K562 (cell line): Measurements from ENCODE around the gene IL20. TPM values are rescaled to one million over a fixed set of nuclear protein-coding genes. Genes with fewer than 3 reads are reported as not detected.

Experiments used
- ATAC-seq: fragments of 200-7000 bp; cut with Tn5 transposase; 3 replicates; pipeline ENCODE4 v1.9.1; 2020; ENCODE audit warnings: moderate library complexity
- BruUV-seq: library from RNA; stranded (reverse); fragments of 400-500 nt; replicated peaks from 2 replicates; lab custom pipeline; 2021; lab: Mats Ljungman, UMichigan
- CTCF ChIA-PET: fragments of 300-600 bp; formaldehyde crosslinking; extraction: SDS; loops from one replicate; lab custom pipeline; 2021; ENCODE audit warnings: low intra/inter-chr PET ratio; lab: Yijun Ruan, JAX
- POLR2A ChIA-PET: fragments of 300-600, 350-650 bp; sonication (Branson Sonifier 250); formaldehyde crosslinking; extraction: SDS; loops from one replicate; lab custom pipeline; 2021; ENCODE audit warnings: antibody characterized with exemption, inconsistent platforms; lab: Yijun Ruan, JAX
- DNase-seq, 4 experiments: peaks; one replicate each; pipeline versions ENCODE4 v3.0.0 to v3.0.0-alpha.2; 2011 to 2018; ENCODE audit warnings: low spot score in 3 of 4, mixed read lengths in 3 of 4; ENCODE audit errors: extremely low read depth in 1 of 4
- FAIRE-seq: peaks from 2 replicates; lab custom pipeline; 2011; peaks lifted over from hg19 to GRCh38; lab: Jason Lieb, UNC
- H2AFZ ChIP-seq: 2 replicates; pipeline ENCODE4 v1.6.0; 2011; ENCODE audit warnings: low read depth, low read length, control low read depth, inconsistent platforms
- H3K27ac ChIP-seq: fragments of 200-600 bp; 3 replicates; pipeline ENCODE4 v1.8.0; 2011; ENCODE audit warnings: low read depth, mild to moderate bottlenecking, control low read depth, inconsistent platforms, low read length, moderate library complexity, mixed read lengths; ENCODE audit errors: extremely low read depth
- H3K27me3 ChIP-seq, 2 experiments: fragments of 300-600 bp in 1 of 2; 2 replicates in 1 of 2; 3 replicates in 1 of 2; pipeline versions ENCODE4 v1.6.0 to v1.8.0; 2011; ENCODE audit warnings: inconsistent platforms in 2 of 2, low read length in 2 of 2, mild to moderate bottlenecking in 1 of 2, mixed read lengths in 1 of 2, moderate library complexity in 1 of 2; ENCODE audit not compliant: control insufficient read depth in 2 of 2, insufficient read depth in 2 of 2
- H3K36me3 ChIP-seq: fragments of 300-600 bp; 3 replicates; pipeline ENCODE4 v1.8.0; 2011; ENCODE audit warnings: mild to moderate bottlenecking, low read length, inconsistent platforms; ENCODE audit not compliant: control insufficient read depth, insufficient read depth
- H3K4me1 ChIP-seq, 2 experiments: fragments of 200-600 bp in 1 of 2; replicated peaks in 1 of 2; 2 replicates in 1 of 2; 3 replicates in 1 of 2; pipeline versions ENCODE4 v1.5.1 to v1.8.0; 2011; ENCODE audit warnings: inconsistent platforms in 2 of 2, low read length in 2 of 2, mild to moderate bottlenecking in 1 of 2, mixed read lengths in 1 of 2, moderate library complexity in 1 of 2; ENCODE audit not compliant: control insufficient read depth in 2 of 2, insufficient read depth in 2 of 2
- H3K4me2 ChIP-seq: 2 replicates; pipeline ENCODE4 v1.6.1; 2011; ENCODE audit warnings: low read length, control low read depth, inconsistent platforms, mixed read lengths; ENCODE audit not compliant: insufficient read depth
- H3K4me3 ChIP-seq: fragments of 200-600 bp; sonication (generic), shearing (Covaris generic); 2 replicates; pipeline ENCODE4 v1.5.1; 2016; ENCODE audit warnings: control low read depth, inconsistent platforms
- H3K79me2 ChIP-seq: fragments of 200-600 bp; 3 replicates; pipeline ENCODE4 v1.8.0; 2011; ENCODE audit warnings: low read length, inconsistent platforms; ENCODE audit not compliant: control insufficient read depth, insufficient read depth
- H3K9ac ChIP-seq, 2 experiments: 2 replicates each; pipeline versions ENCODE4 v1.6.0 to v1.6.1; 2011; ENCODE audit warnings: low read depth in 2 of 2, low read length in 2 of 2, control low read depth in 1 of 2, inconsistent platforms in 1 of 2, mild to moderate bottlenecking in 1 of 2, mixed read lengths in 1 of 2; ENCODE audit not compliant: insufficient read depth in 1 of 2
- H3K9me1 ChIP-seq: one replicate; pipeline ENCODE4 v1.6.0; 2011; ENCODE audit warnings: inconsistent platforms, mild to moderate bottlenecking, low read length, moderate library complexity; ENCODE audit not compliant: control insufficient read depth, insufficient read depth
- H3K9me3 ChIP-seq: replicated peaks from 2 replicates; pipeline ENCODE4 v1.5.1; 2011; ENCODE audit warnings: low read depth, low read length, inconsistent platforms; ENCODE audit not compliant: control insufficient read depth, insufficient read depth
- H4K20me1 ChIP-seq: replicated peaks from 2 replicates; pipeline ENCODE4 v1.6.1; 2011; ENCODE audit warnings: low read length, inconsistent platforms, mixed read lengths; ENCODE audit not compliant: control insufficient read depth, insufficient read depth
- ATF4 ChIP-seq: fragments of 450-650 bp; formaldehyde crosslinking; IDR thresholded peaks from 2 replicates; pipeline ENCODE4 v1.4.0; 2022; ENCODE audit warnings: mild to moderate bottlenecking, moderate library complexity
- CREB1 ChIP-seq, 2 experiments: sonication (generic) in 1 of 2; formaldehyde crosslinking in 1 of 2; IDR thresholded peaks; 2 replicates each; pipeline versions ENCODE4 v1.6.1 to v1.8.0; 2012 to 2022; ENCODE audit warnings: inconsistent platforms in 1 of 2, mild to moderate bottlenecking in 1 of 2, missing genetic modification reagents in 1 of 2, moderate library complexity in 1 of 2
- E4F1 ChIP-seq: fragments of 250-450 bp; sonication (Bioruptor Pico); IDR thresholded peaks from 2 replicates; pipeline ENCODE4 v1.5.0; 2021; ENCODE audit warnings: mild to moderate bottlenecking, borderline replicate concordance
- FOXO4 ChIP-seq: fragments of 450-650 bp; formaldehyde crosslinking; IDR thresholded peaks from 2 replicates; pipeline ENCODE4 v1.4.0; 2020; ENCODE audit warnings: mild to moderate bottlenecking, moderate library complexity
- FOXP1 ChIP-seq: sonication (generic); formaldehyde crosslinking; IDR thresholded peaks from 2 replicates; pipeline ENCODE4 v1.8.0; 2022; ENCODE audit warnings: mild to moderate bottlenecking, missing genetic modification reagents
- HIVEP1 ChIP-seq: fragments of 250-450 bp; sonication (Bioruptor Pico); IDR thresholded peaks from 2 replicates; pipeline ENCODE4 v1.4.0; 2020; ENCODE audit warnings: mild to moderate bottlenecking
- IFI16 ChIP-seq: fragments of 250-450 bp; sonication (Bioruptor Pico); IDR thresholded peaks from 2 replicates; pipeline ENCODE4 v2.1.2; 2022; ENCODE audit warnings: mild to moderate bottlenecking, inconsistent platforms
- KDM5B ChIP-seq: fragments of 200-600 bp; sonication (generic); IDR thresholded peaks from 2 replicates; pipeline ENCODE4 v1.6.1; 2012; ENCODE audit warnings: low read depth, mild to moderate bottlenecking, moderate library complexity, low read length, control low read depth, inconsistent platforms; ENCODE audit not compliant: insufficient replicate concordance
- NCOR1 ChIP-seq: fragments of 450-650 bp; IDR thresholded peaks from 2 replicates; pipeline ENCODE4 v1.6.1; 2016; ENCODE audit warnings: mild to moderate bottlenecking, moderate library complexity
- PREB ChIP-seq: sonication (generic); formaldehyde crosslinking; IDR thresholded peaks from 2 replicates; pipeline ENCODE4 v1.8.1; 2023; ENCODE audit warnings: mild to moderate bottlenecking, missing genetic modification reagents
- RUNX1 ChIP-seq: sonication (generic); IDR thresholded peaks from 2 replicates; pipeline ENCODE4 v1.6.1; 2016; ENCODE audit warnings: antibody characterized with exemption, low read depth
- SREBF1 ChIP-seq: fragments of 150-350 bp; IDR thresholded peaks from 2 replicates; pipeline ENCODE4 v1.6.1; 2014; ENCODE audit warnings: antibody characterized with exemption, low read depth, low read length, borderline replicate concordance
- ZBED1 ChIP-seq: IDR thresholded peaks from 2 replicates; pipeline ENCODE4 v1.6.1; 2014
- ZBTB1 ChIP-seq: sonication (generic); formaldehyde crosslinking; IDR thresholded peaks from 2 replicates; pipeline ENCODE4 v1.8.1; 2023; ENCODE audit warnings: missing genetic modification reagents, low read depth, mild to moderate bottlenecking, borderline replicate concordance
- ZNF699 ChIP-seq: fragments of 250-450 bp; sonication (Bioruptor Pico); IDR thresholded peaks from 2 replicates; pipeline ENCODE4 v1.8.0; 2021; ENCODE audit warnings: mild to moderate bottlenecking, moderate library complexity; ENCODE audit not compliant: insufficient replicate concordance
- WGBS: fragments of 100-300 bp; shearing (Covaris generic); methylation state at CpG from one replicate; pipeline ENCODE4 v1.1.6; 2016; ENCODE audit warnings: low coverage, mixed read lengths; ENCODE audit not compliant: insufficient coverage; ENCODE audit errors: missing lambda C conversion rate; 5-methylcytosine and 5-hydroxymethylcytosine counted together
- in situ Hi-C: fragments of 300-500 bp; cut with MboI; formaldehyde crosslinking; loops from 4 replicates; pipeline ENCODE4 v1.15.0; 2018; ENCODE audit warnings: inconsistent platforms, mixed read lengths
- intact Hi-C: fragments of 100-400 bp; cut with micrococcal nuclease; formaldehyde crosslinking; loops from 2 replicates; pipeline ENCODE4 v1.14.2; 2022
- polyA plus RNA-seq, 8 experiments: library from polyadenylated mRNA; depleted of rRNA in 4 of 8; stranded (reverse) in 5 of 8; unstranded in 3 of 8; fragments of >200 nt; fragmentation: Nextera tagmentation in 2 of 8; fragmentation: Illumina TruSeq in 1 of 8; extraction: Ambion mirVana in 2 of 8; extraction: Trizol in 1 of 8; gene quantifications; 2 replicates each; pipeline versions ENCODE4 v1.2.1 to v1.2.3, GENCODE V29; 2011 to 2014; ENCODE audit warnings: inconsistent platforms in 1 of 8, missing spikeins in 1 of 8
- total RNA-seq, 7 experiments: library from RNA; depleted of rRNA in 6 of 7; stranded (reverse); fragments of >200 nt in 6 of 7; fragmentation: Illumina TruSeq in 2 of 7; extraction: Trizol in 2 of 7; gene quantifications; 2 replicates each; pipeline versions ENCODE4 v1.2.1 to v1.2.3, GENCODE V29; 2011 to 2021; ENCODE audit warnings: low replicate concordance in 1 of 7

The IL20 gene
- total and polyA plus RNA-seq, 9 of the 15 experiments (the other 6 are each of a cell fraction or from before 2014, with no cell fraction given) = not detected

- TF ChIP-seq ZBED1 = no peak
- no peak for TF ChIP-seq ATF4 (CRISPR knock-in tag)
- no peak for TF ChIP-seq E4F1
- TF ChIP-seq FOXP1 (CRISPR knock-in tag) = no peak
- TF ChIP-seq IFI16 = no peak
- TF ChIP-seq RUNX1 = no peak
- no peak for TF ChIP-seq CREB1 (IDR thresholded peaks at IDR 0.05)
- TF ChIP-seq CREB1 (CRISPR knock-in tag; IDR thresholded peaks at IDR 0.05) = no peak
- TF ChIP-seq FOXO4 (CRISPR knock-in tag) = no peak
- no peak for TF ChIP-seq PREB (CRISPR knock-in tag)
- TF ChIP-seq KDM5B = no peak
- no peak for TF ChIP-seq ZBTB1
- TF ChIP-seq NCOR1 = no peak
- no peak for TF ChIP-seq SREBF1
- no peak for TF ChIP-seq ZNF699 (CRISPR knock-in tag)
- TF ChIP-seq HIVEP1 (CRISPR knock-in tag) = no peak
- WGBS = 0% methylated on average over 4 of the region's 4 CpGs
- Histone ChIP-seq H3K9ac (no peak within 1 kb of the TSS), H2AFZ (no peak within 1 kb of the TSS), H3K4me3 (no peak within 1 kb of the TSS), H3K36me3 (no peaks in the 10 kb centered on the region), H3K79me2 (no peaks in the 10 kb centered on the region), H3K9me1 (no peaks in the 10 kb centered on the region), H3K4me1 (no peaks in the 10 kb centered on the region; a peak in 1 of 5 replicates), H3K9me3 (no peaks in the 10 kb centered on the region), H3K27ac (no peak within 1 kb of the TSS), H3K4me2 (no peak within 1 kb of the TSS), H3K27me3 (peaks cover 39 to 65% of the 10 kb centered on the region in 2 experiments), H4K20me1 (no peaks in the 10 kb centered on the region)
- FAIRE-seq (no peak), DNase-seq (no peak), ATAC-seq (no peak)
- intact Hi-C loops (no loop called here), in situ Hi-C loops (no loop called here)
- no TSS peak for BruUV-seq
- ChIA-PET CTCF (no interaction called here), POLR2A (no interaction called here)
These were observed 31.8 kb downstream of the IL20 start, which contains the start of gene IL24 for GRCh38 chr1:206897175-206897574. Gene IL24 (plus strand): TSS chr1:206897443. CDS start chr1:206897833, 390 bp downstream.
